Measurements from ENCODE around the gene PMM2.

PMM2 gene

GRCh38 chr16:8858994-8859912 lies 61.6 kb downstream of the PMM2 start:
- no peak overlapping the region for H3K4me3 ChIP-seq (ENCODE audit: low read depth, low read length)
- no peak for TF ChIP-seq CTCF (IDR thresholded peaks at IDR 0.05; ENCODE audit: borderline replicate concordance, insufficient read depth, low read depth, low read length)

- no peak for TF ChIP-seq CTCF (IDR thresholded peaks at IDR 0.05; ENCODE audit: borderline replicate concordance, insufficient read depth, low read depth, low read length)
- H3K4me3 ChIP-seq (ENCODE audit: low read depth, low read length) = no peak overlapping the region
Observed at GRCh38 chr16:8859913-8860881, 62.6 kb downstream of the PMM2 start.

GRCh38 chr16:8861563-8862308 lies 64.1 kb downstream of the PMM2 start:
- TF ChIP-seq CTCF (IDR thresholded peaks at IDR 0.05; ENCODE audit: borderline replicate concordance, insufficient read depth, low read depth, low read length) = no peak

GRCh38 chr16:8862309-8863130 lies 64.9 kb downstream of the PMM2 start:
- no peak overlapping the region for H3K4me3 ChIP-seq (ENCODE audit: low read depth, low read length)
- no peak for TF ChIP-seq CTCF (IDR thresholded peaks at IDR 0.05; ENCODE audit: borderline replicate concordance, insufficient read depth, low read depth, low read length)

More at GRCh38 chr16:8861563-8862308, 64.1 kb downstream of the PMM2 start:
- no peak overlapping the region for H3K4me3 ChIP-seq (ENCODE audit: low read depth, low read length)

- H3K4me3 ChIP-seq (ENCODE audit: low read depth, low read length) = no peak overlapping the region
- TF ChIP-seq CTCF (IDR thresholded peaks at IDR 0.05; ENCODE audit: borderline replicate concordance, insufficient read depth, low read depth, low read length) = no peak
Observed at GRCh38 chr16:8863594-8864424, 66.2 kb downstream of the PMM2 start.
